Stomach smooth muscle (tissue), 2 donors: ENCODE measurements around the gene NF1.
"Not testable (repeated sequence)": the region's sequence is repeated elsewhere in the genome, so short reads cannot be mapped to it uniquely, and the experiment has no call there.

Experiments
- H3K27ac ChIP-seq: one replicate; pipeline ENCODE4 v1.7.0; 2013; ENCODE audit warnings: mild to moderate bottlenecking, low read length, inconsistent platforms
- H3K27me3 ChIP-seq, 2 donors: one replicate each; pipeline ENCODE4 v1.7.0; 2013; ENCODE audit warnings: low read length in 2 of 2; ENCODE audit not compliant: insufficient read depth in 2 of 2, control insufficient read depth in 1 of 2
- H3K36me3 ChIP-seq, 2 donors: one replicate each; pipeline ENCODE4 v1.7.0; 2013; ENCODE audit warnings: low read length in 2 of 2; ENCODE audit not compliant: control insufficient read depth in 2 of 2, insufficient read depth in 2 of 2
- H3K4me1 ChIP-seq: one replicate; pipeline ENCODE4 v1.7.0; 2013; ENCODE audit warnings: low read length; ENCODE audit not compliant: control insufficient read depth, insufficient read depth
- H3K4me3 ChIP-seq, 2 donors: one replicate each; pipeline ENCODE4 v1.7.0; 2013; ENCODE audit warnings: low read length in 2 of 2
- H3K9ac ChIP-seq, 2 donors: one replicate each; pipeline ENCODE4 v1.7.0; 2013; ENCODE audit warnings: low read length in 2 of 2, mild to moderate bottlenecking in 1 of 2
- H3K9me3 ChIP-seq, 2 donors: one replicate each; pipeline ENCODE4 v1.7.0; 2013; ENCODE audit warnings: low read length in 2 of 2; ENCODE audit not compliant: control insufficient read depth in 2 of 2
- donor health status: healthy.
- donor health status: Pancreatic carcinoma.

The NF1 gene

GRCh38 chr17:31178951-31179350 lies 84.2 kb downstream of the NF1 start:
- H3K4me1 ChIP-seq, H3K9ac ChIP-seq, H3K4me3 ChIP-seq, H3K36me3 ChIP-seq, H3K27me3 ChIP-seq, H3K27ac ChIP-seq, H3K9me3 ChIP-seq: not testable (repeated sequence)

- H3K27ac ChIP-seq, result no peak overlapping the region
- no peaks in the 10 kb centered on the region for H3K36me3 ChIP-seq
- no peaks in the 10 kb centered on the region for H3K4me1 ChIP-seq
- no peaks in the 10 kb centered on the region for H3K9me3 ChIP-seq
- H3K4me3 ChIP-seq, result no peak overlapping the region
- H3K27me3 ChIP-seq, result no peaks in the 10 kb centered on the region
- no peak overlapping the region for H3K9ac ChIP-seq
Observed at GRCh38 chr17:31195305-31195704, 100.5 kb downstream of the NF1 start.

GRCh38 chr17:31198026-31198425 lies 103.2 kb downstream of the NF1 start:
- Histone ChIP-seq H3K27me3 (no peaks in the 10 kb centered on the region), H3K27ac (no peak overlapping the region), H3K4me3 (no peak overlapping the region), H3K36me3 (no peaks in the 10 kb centered on the region), H3K4me1 (no peaks in the 10 kb centered on the region), H3K9ac (no peak overlapping the region), H3K9me3 (no peaks in the 10 kb centered on the region)

- H3K4me1 ChIP-seq, H3K27me3 ChIP-seq, H3K4me3 ChIP-seq, H3K27ac ChIP-seq, H3K9me3 ChIP-seq, H3K9ac ChIP-seq, H3K36me3 ChIP-seq: not testable (repeated sequence)
Observed at GRCh38 chr17:31198666-31199065, 103.9 kb downstream of the NF1 start.

GRCh38 chr17:31200287-31200686 lies 105.5 kb downstream of the NF1 start:
- Histone ChIP-seq H3K9me3 (no peaks in the 10 kb centered on the region), H3K4me3 (no peak overlapping the region), H3K9ac (no peak overlapping the region), H3K27ac (no peak overlapping the region), H3K36me3 (no peaks in the 10 kb centered on the region), H3K27me3 (no peaks in the 10 kb centered on the region), H3K4me1 (no peaks in the 10 kb centered on the region)

GRCh38 chr17:31202968-31203367 lies 108.2 kb downstream of the NF1 start:
- Histone ChIP-seq H3K9me3 (no peaks in the 10 kb centered on the region), H3K4me1 (no peaks in the 10 kb centered on the region), H3K36me3 (no peaks in the 10 kb centered on the region), H3K9ac (no peak overlapping the region), H3K27ac (no peak overlapping the region), H3K4me3 (no peak overlapping the region), H3K27me3 (no peaks in the 10 kb centered on the region)

- Histone ChIP-seq H3K27me3 (no peaks in the 10 kb centered on the region), H3K4me1 (no peaks in the 10 kb centered on the region), H3K27ac (no peak overlapping the region), H3K9ac (no peak overlapping the region), H3K36me3 (peaks cover 6 to 8% of the 10 kb centered on the region in 2 donors), H3K9me3 (no peaks in the 10 kb centered on the region), H3K4me3 (no peak overlapping the region)
Observed at GRCh38 chr17:31211352-31212012, 116.7 kb downstream of the NF1 start.

GRCh38 chr17:31216031-31216751 lies 121.4 kb downstream of the NF1 start:
- Histone ChIP-seq H3K27ac (no peak overlapping the region), H3K27me3 (no peaks in the 10 kb centered on the region), H3K4me3 (no peak overlapping the region)

GRCh38 chr17:31224366-31224765 lies 129.6 kb downstream of the NF1 start:
- Histone ChIP-seq H3K4me3 (no peak overlapping the region), H3K9ac (no peak overlapping the region), H3K27me3 (no peaks in the 10 kb centered on the region), H3K36me3 (peaks cover 10% of the 10 kb centered on the region in 2 donors), H3K9me3 (no peaks in the 10 kb centered on the region), H3K27ac (no peak overlapping the region), H3K4me1 (no peaks in the 10 kb centered on the region)

More at GRCh38 chr17:31216031-31216751, 121.4 kb downstream of the NF1 start:
- Histone ChIP-seq H3K9ac (no peak overlapping the region), H3K9me3 (no peaks in the 10 kb centered on the region), H3K4me1 (no peaks in the 10 kb centered on the region), H3K36me3 (peaks cover 8 to 12% of the 10 kb centered on the region in 2 donors)

- Histone ChIP-seq H3K4me3 (no peak overlapping the region), H3K27me3 (no peaks in the 10 kb centered on the region), H3K27ac (no peak overlapping the region), H3K4me1 (no peaks in the 10 kb centered on the region), H3K9me3 (no peaks in the 10 kb centered on the region), H3K9ac (no peak overlapping the region), H3K36me3 (peaks cover 7 to 17% of the 10 kb centered on the region in 2 donors)
Observed at GRCh38 chr17:31225831-31226230, 131.1 kb downstream of the NF1 start.

GRCh38 chr17:31226373-31226772 lies 131.6 kb downstream of the NF1 start:
- no peaks in the 10 kb centered on the region for H3K27me3 ChIP-seq
- peaks cover 7 to 17% of the 10 kb centered on the region in 2 donors for H3K36me3 ChIP-seq
- no peaks in the 10 kb centered on the region for H3K4me1 ChIP-seq
- H3K27ac ChIP-seq, result no peak overlapping the region
- H3K4me3 ChIP-seq, result no peak overlapping the region
- no peaks in the 10 kb centered on the region for H3K9me3 ChIP-seq
- no peak overlapping the region for H3K9ac ChIP-seq
